Activated naive CD8-positive, alpha-beta T cell (primary cell): ENCODE data around the gene SEMA7A.

ENCODE experiments used
- H3K27ac Mint-ChIP-seq: one replicate; pipeline ENCODE4 v1.8.0; 2021; ENCODE audit warnings: mixed read lengths
- H3K27me3 Mint-ChIP-seq: one replicate; pipeline ENCODE4 v1.8.0; 2021; ENCODE audit warnings: mixed read lengths
- H3K36me3 Mint-ChIP-seq: one replicate; pipeline ENCODE4 v1.8.0; 2021; ENCODE audit warnings: mixed read lengths
- H3K4me1 Mint-ChIP-seq: one replicate; pipeline ENCODE4 v1.8.0; 2021; ENCODE audit warnings: low read depth, mixed read lengths
- H3K4me3 Mint-ChIP-seq: one replicate; pipeline ENCODE4 v1.8.0; 2021; ENCODE audit warnings: mild to moderate bottlenecking, mixed read lengths
- H3K9me3 Mint-ChIP-seq: one replicate; pipeline ENCODE4 v1.8.0; 2021; ENCODE audit warnings: low read depth, mixed read lengths

Gene SEMA7A

GRCh38 chr15:74403991-74404563 lies 29.7 kb downstream of the SEMA7A start:
- H3K27ac Mint-ChIP-seq = peak overlapping the region; percentile 85
- H3K27me3 Mint-ChIP-seq = no peaks in the 10 kb centered on the region
- H3K4me3 Mint-ChIP-seq = peak overlapping the region; percentile 65
- peaks cover 6% of the 10 kb centered on the region for H3K36me3 Mint-ChIP-seq
- H3K4me1 Mint-ChIP-seq = peaks cover 72% of the 10 kb centered on the region
- H3K9me3 Mint-ChIP-seq = no peaks in the 10 kb centered on the region

GRCh38 chr15:74403588-74403919 lies 30.2 kb downstream of the SEMA7A start:
- Mint-ChIP-seq H3K4me3 (peak overlapping the region; percentile 65), H3K9me3 (no peaks in the 10 kb centered on the region), H3K36me3 (peaks cover 5% of the 10 kb centered on the region), H3K27ac (peak overlapping the region; percentile 85), H3K27me3 (no peaks in the 10 kb centered on the region), H3K4me1 (peaks cover 75% of the 10 kb centered on the region)

- H3K36me3 Mint-ChIP-seq = peaks cover 3% of the 10 kb centered on the region
- H3K4me3 Mint-ChIP-seq = peak overlapping the region; percentile 65
- no peaks in the 10 kb centered on the region for H3K27me3 Mint-ChIP-seq
- no peaks in the 10 kb centered on the region for H3K9me3 Mint-ChIP-seq
- H3K4me1 Mint-ChIP-seq = peaks cover 78% of the 10 kb centered on the region
- H3K27ac Mint-ChIP-seq = peak overlapping the region; percentile 85
Measured at GRCh38 chr15:74402873-74403587, 30.7 kb downstream of the SEMA7A start.

- Mint-ChIP-seq H3K9me3 (no peaks in the 10 kb centered on the region), H3K27ac (peak overlapping the region; percentile 85), H3K4me1 (peaks cover 84% of the 10 kb centered on the region), H3K4me3 (peak overlapping the region; percentile 65), H3K36me3 (peaks cover 3% of the 10 kb centered on the region), H3K27me3 (no peaks in the 10 kb centered on the region)
Measured at GRCh38 chr15:74402337-74402841, 31.4 kb downstream of the SEMA7A start.

GRCh38 chr15:74400915-74401757 lies 32.6 kb downstream of the SEMA7A start:
- Mint-ChIP-seq H3K27ac (peak overlapping the region; percentile 85), H3K9me3 (no peaks in the 10 kb centered on the region), H3K36me3 (no peaks in the 10 kb centered on the region), H3K27me3 (no peaks in the 10 kb centered on the region), H3K4me1 (peaks cover 90% of the 10 kb centered on the region), H3K4me3 (peak overlapping the region; percentile 72)

GRCh38 chr15:74400313-74400860 lies 33.4 kb downstream of the SEMA7A start:
- H3K36me3 Mint-ChIP-seq = no peaks in the 10 kb centered on the region
- no peaks in the 10 kb centered on the region for H3K9me3 Mint-ChIP-seq
- H3K27me3 Mint-ChIP-seq = no peaks in the 10 kb centered on the region
- H3K27ac Mint-ChIP-seq = peak overlapping the region; percentile 85
- H3K4me1 Mint-ChIP-seq = peaks cover 89% of the 10 kb centered on the region
- H3K4me3 Mint-ChIP-seq = peak overlapping the region; percentile 72

- Mint-ChIP-seq H3K4me1 (peaks cover 95% of the 10 kb centered on the region), H3K4me3 (peak overlapping the region; percentile 72), H3K36me3 (no peaks in the 10 kb centered on the region), H3K27me3 (no peaks in the 10 kb centered on the region), H3K9me3 (no peaks in the 10 kb centered on the region), H3K27ac (peak overlapping the region; percentile 85)
Measured at GRCh38 chr15:74399511-74400312, 34.0 kb downstream of the SEMA7A start.

- no peaks in the 10 kb centered on the region for H3K36me3 Mint-ChIP-seq
- peak overlapping the region; percentile 97 for H3K27ac Mint-ChIP-seq
- H3K4me3 Mint-ChIP-seq = peak overlapping the region; percentile 72
- no peaks in the 10 kb centered on the region for H3K9me3 Mint-ChIP-seq
- H3K27me3 Mint-ChIP-seq = no peaks in the 10 kb centered on the region
- peaks cover 94% of the 10 kb centered on the region for H3K4me1 Mint-ChIP-seq
Measured at GRCh38 chr15:74399100-74399499, 34.7 kb downstream of the SEMA7A start.

GRCh38 chr15:74398183-74398582 lies 35.6 kb downstream of the SEMA7A start:
- Mint-ChIP-seq H3K36me3 (no peaks in the 10 kb centered on the region), H3K27ac (peak overlapping the region; percentile 97), H3K9me3 (no peaks in the 10 kb centered on the region), H3K4me3 (peak overlapping the region; percentile 74), H3K4me1 (peaks cover 93% of the 10 kb centered on the region), H3K27me3 (no peaks in the 10 kb centered on the region)

- peaks cover 93% of the 10 kb centered on the region for H3K4me1 Mint-ChIP-seq
- H3K4me3 Mint-ChIP-seq = peak overlapping the region; percentile 74
- H3K27ac Mint-ChIP-seq = peak overlapping the region; percentile 97
- H3K9me3 Mint-ChIP-seq = no peaks in the 10 kb centered on the region
- H3K27me3 Mint-ChIP-seq = no peaks in the 10 kb centered on the region
- no peaks in the 10 kb centered on the region for H3K36me3 Mint-ChIP-seq
Measured at GRCh38 chr15:74397239-74398068, 36.3 kb downstream of the SEMA7A start.

- H3K36me3 Mint-ChIP-seq = no peaks in the 10 kb centered on the region
- no peaks in the 10 kb centered on the region for H3K27me3 Mint-ChIP-seq
- H3K27ac Mint-ChIP-seq = peak overlapping the region; percentile 97
- peak overlapping the region; percentile 74 for H3K4me3 Mint-ChIP-seq
- H3K4me1 Mint-ChIP-seq = peaks cover 92% of the 10 kb centered on the region
- H3K9me3 Mint-ChIP-seq = no peaks in the 10 kb centered on the region
Measured at GRCh38 chr15:74396445-74397238, 37.1 kb downstream of the SEMA7A start.

GRCh38 chr15:74396146-74396438 lies 37.7 kb downstream of the SEMA7A start:
- Mint-ChIP-seq H3K4me1 (peaks cover 92% of the 10 kb centered on the region), H3K4me3 (peak overlapping the region; percentile 40)

More at GRCh38 chr15:74396146-74396438, 37.7 kb downstream of the SEMA7A start:
- Mint-ChIP-seq H3K27me3 (no peaks in the 10 kb centered on the region), H3K9me3 (no peaks in the 10 kb centered on the region), H3K27ac (peak overlapping the region; percentile 97), H3K36me3 (no peaks in the 10 kb centered on the region)
